ENCODE measurements around the gene AHCY. TPM values are rescaled to one million over a fixed set of nuclear protein-coding genes. Genes with fewer than 3 reads are reported as not detected.
"Not testable (repeated sequence)": the region's sequence is repeated elsewhere in the genome, so short reads cannot be mapped to it uniquely, and the experiment has no call there.

Gene AHCY
- total RNA-seq, 2 experiments from 2014 or later: 183 to 189 TPM

DNA sequence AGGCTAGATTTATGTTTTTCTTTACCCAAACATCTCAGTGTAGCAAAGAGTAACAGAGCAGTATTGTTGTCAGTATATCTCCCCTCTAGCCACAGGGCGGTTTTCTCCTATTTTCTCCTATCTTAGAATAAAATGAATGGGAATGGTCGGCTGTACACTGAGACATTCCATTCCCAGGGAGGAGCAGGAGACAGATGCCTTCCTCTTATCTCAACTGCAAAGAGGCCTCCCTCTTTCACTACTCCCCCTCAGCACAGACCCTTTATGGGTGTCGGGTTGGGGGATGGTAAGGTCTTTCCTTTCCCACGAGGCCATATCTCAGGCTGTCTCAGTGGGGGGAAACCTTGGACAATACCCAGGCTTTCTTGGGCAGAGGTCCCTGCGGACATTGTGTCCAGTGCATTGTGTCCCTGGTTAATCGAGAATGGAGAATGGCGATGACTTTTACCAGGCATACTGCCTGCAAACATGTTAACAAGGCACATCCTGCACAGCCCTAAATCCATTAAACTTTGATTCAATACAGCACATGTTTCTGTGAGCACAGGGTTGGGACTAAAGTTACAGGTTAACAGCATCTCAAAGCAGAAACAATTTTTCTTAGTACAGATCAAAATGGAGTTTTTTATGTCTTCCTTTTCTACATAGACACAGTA is 50.6 kb downstream of the AHCY start:
- CTCF ChIA-PET; POLR2A ChIA-PET; ATAC-seq; H3K9me3 Mint-ChIP-seq (ENCODE audit: low read depth); H3K27ac Mint-ChIP-seq; H3K36me3 Mint-ChIP-seq (ENCODE audit: low read depth); DNase-seq; H3K27me3 Mint-ChIP-seq; H3K4me3 Mint-ChIP-seq: not testable (repeated sequence)
- intact Hi-C loops (cut with DNase I, micrococcal nuclease): loop anchor here in 1 of 2 experiments (5.0 kb wide), 1 partner anchor 60 kb away; no protein-coding TSS in a partner anchor
- peaks cover 18% of the 10 kb centered on the region for H3K4me1 Mint-ChIP-seq

DNA sequence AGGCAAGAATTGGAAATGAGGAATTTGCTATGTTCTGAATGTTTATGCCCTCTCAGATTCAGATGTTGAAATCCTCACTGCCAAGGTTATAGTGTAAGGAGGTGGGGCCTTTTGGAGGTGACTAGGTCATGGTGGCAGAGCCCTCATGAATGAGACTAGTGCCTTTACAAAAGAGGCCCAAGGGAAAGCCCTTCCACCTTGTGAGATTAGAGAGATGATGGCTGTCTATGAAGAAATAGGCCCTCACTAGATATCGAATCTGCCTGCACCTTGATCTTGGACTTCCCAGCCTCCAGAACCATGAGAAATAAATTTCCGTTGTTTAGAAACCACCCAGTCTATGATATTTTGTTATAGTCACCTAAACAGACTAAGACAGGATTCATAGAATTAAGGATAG is 51.5 kb downstream of the AHCY start:
- intact Hi-C loops (cut with DNase I, micrococcal nuclease): loop anchor here in 1 of 2 experiments (5.0 kb wide), 1 partner anchor 59 kb away; no protein-coding TSS in a partner anchor
- Mint-ChIP-seq H3K9me3 (ENCODE audit: low read depth) (no peaks in the 10 kb centered on the region), H3K36me3 (ENCODE audit: low read depth) (no peaks in the 10 kb centered on the region), H3K4me3 (no peak overlapping the region), H3K4me1 (peaks cover 22% of the 10 kb centered on the region), H3K27ac (no peak overlapping the region), H3K27me3 (no peaks in the 10 kb centered on the region)
- DNase-seq (no peak), ATAC-seq (no peak)
- CTCF ChIA-PET: no interaction called here
- POLR2A ChIA-PET: no interaction called here

DNA sequence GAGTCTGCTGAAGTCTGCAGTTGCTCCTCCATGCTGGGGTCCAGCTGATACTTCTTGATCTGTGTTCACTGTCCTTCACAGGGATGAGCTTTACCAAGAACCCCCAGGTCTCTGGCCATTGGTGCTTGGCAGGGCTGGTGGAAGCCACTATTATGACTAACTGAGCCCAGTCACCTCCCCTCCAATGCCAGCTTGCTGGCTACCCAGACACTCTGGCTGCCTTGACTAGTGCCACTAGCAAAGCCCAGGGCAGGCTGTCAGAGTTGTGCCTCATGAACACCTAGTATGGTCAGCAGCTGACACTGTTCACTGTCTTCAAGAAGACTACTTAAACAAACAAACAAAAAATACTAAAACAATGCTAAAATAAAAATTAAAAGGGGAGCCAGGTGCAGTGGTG is 53.1 kb downstream of the AHCY start:
- POLR2A ChIA-PET: interaction anchor here (0.5 kb wide), 1 partner anchor 51 kb away, joined by 4 read pairs; no protein-coding TSS in a partner anchor
- H3K27me3 Mint-ChIP-seq: no peaks in the 10 kb centered on the region

DNA sequence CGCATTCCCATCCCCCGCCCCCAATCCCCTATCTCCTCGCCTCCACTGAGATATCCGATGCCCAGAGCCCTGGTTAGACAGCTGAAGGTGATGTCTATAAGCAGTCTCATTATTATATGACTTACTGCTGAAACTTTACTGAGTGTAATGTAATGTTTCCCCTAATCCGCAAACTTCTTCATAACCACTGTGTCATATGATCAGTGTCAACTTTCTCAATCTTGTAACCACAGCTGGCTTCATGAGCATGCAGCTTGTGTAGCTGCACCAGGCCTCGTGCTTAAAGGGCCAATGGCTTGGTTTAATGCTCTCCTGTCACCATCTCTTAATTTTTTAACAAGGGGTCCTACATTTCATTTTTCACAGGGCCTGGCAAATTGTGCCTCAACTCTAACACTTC is 53.9 kb downstream of the AHCY start:
- H3K9me3 Mint-ChIP-seq (ENCODE audit: low read depth): no peaks in the 10 kb centered on the region
- no peaks in the 10 kb centered on the region for H3K27me3 Mint-ChIP-seq
- ATAC-seq (peak; percentile 85), DNase-seq (peak; percentile 46)
- no peak overlapping the region for H3K4me3 Mint-ChIP-seq
- H3K27ac Mint-ChIP-seq: no peak overlapping the region
- POLR2A ChIA-PET: interaction anchor here (0.5 to 0.7 kb wide), 2 partner anchors 52 to 105 kb away, joined by 4 to 8 read pairs; no protein-coding TSS in a partner anchor
- intact Hi-C loops (cut with DNase I, micrococcal nuclease): no loop called here
- H3K36me3 Mint-ChIP-seq (ENCODE audit: low read depth): no peaks in the 10 kb centered on the region
- peaks cover 22% of the 10 kb centered on the region for H3K4me1 Mint-ChIP-seq
- CTCF ChIA-PET: interaction anchor here (0.7 to 2.3 kb wide), 2 partner anchors 8 to 945 kb away, joined by 3 to 7 read pairs; no protein-coding TSS in a partner anchor

More for the DNA sequence above, 53.1 kb downstream of the AHCY start:
- ATAC-seq (no peak), DNase-seq (no peak)
- Mint-ChIP-seq H3K4me1 (peaks cover 22% of the 10 kb centered on the region), H3K27ac (no peak overlapping the region), H3K9me3 (ENCODE audit: low read depth) (no peaks in the 10 kb centered on the region), H3K4me3 (no peak overlapping the region), H3K36me3 (ENCODE audit: low read depth) (no peaks in the 10 kb centered on the region)
- intact Hi-C loops (cut with DNase I, micrococcal nuclease): loop anchor here in 1 of 2 experiments (5.0 kb wide), 1 partner anchor 58 kb away; no protein-coding TSS in a partner anchor
- CTCF ChIA-PET: no interaction called here

DNA sequence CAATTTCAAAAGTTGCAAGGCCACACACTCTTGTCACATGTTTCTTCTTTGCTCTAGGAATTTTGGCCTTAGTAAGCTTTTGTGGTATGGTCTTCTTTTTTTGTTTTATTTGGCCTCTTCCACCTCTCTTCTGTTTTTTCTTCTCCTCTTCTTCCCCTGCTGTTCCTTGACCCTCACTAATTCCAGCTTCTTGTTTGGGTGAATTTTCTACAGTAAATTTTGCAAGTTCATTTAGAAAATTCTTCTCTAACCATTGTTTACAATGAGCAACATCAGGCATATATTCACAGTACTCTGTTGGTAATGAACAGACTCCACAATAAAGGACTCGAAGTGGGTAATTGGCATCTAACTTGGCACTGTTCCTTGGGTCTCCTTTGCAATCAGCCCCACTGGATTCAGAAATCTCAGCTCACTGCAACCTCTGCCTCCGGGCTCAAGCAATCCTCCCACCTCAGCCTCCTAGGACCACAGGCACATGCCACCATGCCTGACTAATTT is 57.0 kb downstream of the AHCY start:
- POLR2A ChIA-PET: no interaction called here
- intact Hi-C loops (cut with DNase I, micrococcal nuclease): no loop called here
- Mint-ChIP-seq H3K27ac (no peak overlapping the region), H3K4me3 (no peak overlapping the region), H3K36me3 (ENCODE audit: low read depth) (no peaks in the 10 kb centered on the region), H3K27me3 (no peaks in the 10 kb centered on the region), H3K4me1 (peaks cover 22% of the 10 kb centered on the region), H3K9me3 (ENCODE audit: low read depth) (no peaks in the 10 kb centered on the region)
- no peak for DNase-seq
- CTCF ChIA-PET: no interaction called here
- no peak for ATAC-seq

DNA sequence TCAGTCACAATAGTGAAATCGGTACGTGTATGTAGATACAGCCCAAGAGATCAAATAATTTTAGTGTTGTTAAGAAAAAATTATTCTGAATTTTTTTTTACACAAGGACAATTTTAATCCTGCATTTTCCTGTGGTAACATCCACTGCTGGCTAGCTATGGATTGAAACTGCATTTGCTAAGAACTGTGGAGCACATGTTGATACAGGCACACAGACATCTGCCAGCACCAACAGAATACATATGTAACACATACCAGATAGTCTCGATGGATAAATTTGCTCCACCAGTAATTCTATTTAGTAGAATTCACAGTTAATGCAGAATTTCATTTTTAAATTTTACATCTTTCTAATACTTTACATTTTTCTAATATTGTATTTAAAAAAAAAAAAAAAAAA is 59.8 kb downstream of the AHCY start:
- ChIA-PET CTCF (interaction anchor here (0.7 kb wide), 1 partner anchor 137 kb away, joined by 3 read pairs; no protein-coding TSS in a partner anchor), POLR2A (no interaction called here)
- no peak overlapping the region for H3K4me3 Mint-ChIP-seq
- intact Hi-C loops (cut with DNase I, micrococcal nuclease): no loop called here
- H3K36me3 Mint-ChIP-seq (ENCODE audit: low read depth): no peaks in the 10 kb centered on the region
- H3K27me3 Mint-ChIP-seq: no peaks in the 10 kb centered on the region
- H3K27ac Mint-ChIP-seq: no peak overlapping the region
- ATAC-seq (no peak), DNase-seq (no peak)
- H3K4me1 Mint-ChIP-seq: peaks cover 24% of the 10 kb centered on the region
- peaks cover 1% of the 10 kb centered on the region for H3K9me3 Mint-ChIP-seq (ENCODE audit: low read depth)

DNA sequence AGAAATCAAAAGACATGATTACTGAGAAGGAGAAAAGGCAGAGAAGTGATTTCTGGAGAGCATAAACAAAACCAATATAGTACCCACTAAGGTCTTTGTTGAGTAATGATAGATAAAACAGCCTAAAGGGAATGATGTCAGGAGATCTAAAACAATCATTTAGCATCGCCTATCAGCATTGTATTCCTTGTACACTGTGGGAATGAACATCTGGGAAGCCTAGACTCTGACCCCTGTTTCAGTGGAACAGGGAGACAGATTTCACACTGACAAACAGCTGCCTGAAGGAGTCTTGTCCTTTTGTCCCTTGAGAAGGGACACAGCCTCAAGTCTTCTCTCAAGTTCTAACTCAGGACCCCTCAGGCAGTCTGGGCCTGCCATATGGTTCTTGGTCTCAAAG is 60.3 kb downstream of the AHCY start:
- ATAC-seq: no peak
- Mint-ChIP-seq H3K4me3 (no peak overlapping the region), H3K4me1 (peaks cover 24% of the 10 kb centered on the region), H3K9me3 (ENCODE audit: low read depth) (peaks cover 6% of the 10 kb centered on the region), H3K27me3 (no peaks in the 10 kb centered on the region), H3K36me3 (ENCODE audit: low read depth) (no peaks in the 10 kb centered on the region), H3K27ac (no peak overlapping the region)
- CTCF ChIA-PET: interaction anchor here (0.7 to 1.1 kb wide), 2 partner anchors 10 to 136 kb away, joined by 3 read pairs; no protein-coding TSS in a partner anchor
- POLR2A ChIA-PET: no interaction called here
- intact Hi-C loops (cut with DNase I, micrococcal nuclease): no loop called here
- no peak for DNase-seq

DNA sequence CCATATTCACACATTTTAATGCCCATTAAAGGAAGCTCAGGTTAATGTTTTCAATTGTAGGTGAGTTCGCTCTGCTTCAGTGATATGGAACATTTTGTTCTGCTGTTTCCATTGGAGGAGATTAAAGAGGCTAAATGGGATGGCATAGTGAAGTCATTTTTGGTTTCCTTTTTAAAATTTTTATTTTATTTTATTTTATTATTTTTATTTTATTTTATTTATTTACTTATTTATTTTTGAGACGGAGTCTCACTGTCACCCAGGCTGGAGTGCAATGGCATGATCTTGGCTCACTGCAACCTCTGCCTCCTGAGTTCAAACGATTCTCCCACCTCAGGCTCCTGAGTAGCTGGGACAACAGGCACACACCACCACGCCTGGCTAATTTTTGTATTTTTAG is 61.1 kb downstream of the AHCY start:
- H3K36me3 Mint-ChIP-seq (ENCODE audit: low read depth); H3K9me3 Mint-ChIP-seq (ENCODE audit: low read depth); DNase-seq; POLR2A ChIA-PET; ATAC-seq; H3K4me3 Mint-ChIP-seq; H3K27me3 Mint-ChIP-seq; intact Hi-C loops (cut with DNase I, micrococcal nuclease); H3K27ac Mint-ChIP-seq: not testable (repeated sequence)
- peaks cover 19% of the 10 kb centered on the region for H3K4me1 Mint-ChIP-seq
- CTCF ChIA-PET: interaction anchor here (1.0 to 1.1 kb wide), 2 partner anchors 9 to 71 kb away, joined by 3 read pairs; no protein-coding TSS in a partner anchor

DNA sequence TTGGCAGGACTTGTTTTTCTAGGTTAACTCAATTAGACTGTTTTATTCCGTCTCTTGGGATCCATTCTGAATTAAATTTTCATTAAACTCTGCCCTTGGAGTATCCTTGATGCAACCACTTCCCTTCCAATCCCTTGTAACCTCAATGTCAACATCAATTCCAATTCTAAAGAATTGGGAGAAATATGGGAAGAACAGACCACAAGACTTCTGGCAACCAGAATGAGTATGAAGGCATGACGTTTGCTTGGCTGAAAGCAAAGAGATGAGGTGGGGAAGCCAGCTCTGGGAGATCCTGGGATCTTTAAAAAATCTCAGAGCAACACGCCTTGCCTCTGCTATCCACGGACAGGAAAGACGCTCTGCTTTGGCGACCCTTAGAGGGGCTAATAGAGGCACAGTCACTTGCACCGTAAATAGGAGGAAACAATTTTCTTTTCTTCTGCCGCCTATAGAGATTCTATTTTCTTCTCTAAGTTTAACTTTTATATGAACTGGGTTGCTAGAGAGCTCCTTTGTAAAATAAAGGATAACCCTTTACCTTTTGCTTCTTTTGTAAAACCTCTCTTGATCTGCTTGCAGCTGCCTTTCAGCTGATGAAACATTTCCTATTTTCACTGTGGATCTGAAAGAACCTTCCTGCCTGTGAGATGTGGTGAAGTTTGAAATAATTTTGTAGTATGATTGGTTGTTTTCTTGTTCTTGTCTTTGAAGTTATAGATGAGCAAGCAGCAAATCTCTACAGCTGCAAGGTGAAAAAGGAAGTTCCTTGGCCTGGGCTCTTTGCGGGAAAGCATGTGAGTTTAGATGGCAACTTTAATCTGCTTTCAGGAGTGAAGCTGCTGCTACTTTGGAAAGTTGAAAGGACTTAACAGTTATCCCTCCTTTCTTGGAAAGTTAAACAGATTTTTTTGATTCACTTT is 62.2 kb downstream of the AHCY start, which contains the start of gene ASIP:
ASIP (plus strand) TSS at position 731 of the 923 bp plus-strand sequence. CDS start 18,952 bp downstream, outside the sequence.
- DNase-seq (peak; percentile 26), ATAC-seq (peak; percentile 68)
- no peak within 1 kb of the TSS for H3K4me3 Mint-ChIP-seq
- CTCF ChIA-PET: interaction anchor here (0.7 to 1.5 kb wide), 6 partner anchors 9 to 105 kb away, joined by 3 to 5 read pairs (median 3); no protein-coding TSS in a partner anchor
- POLR2A ChIA-PET: interaction anchor here (0.6 kb wide), 1 partner anchor 539 kb away, joined by 6 read pairs; no protein-coding TSS in a partner anchor
- no peaks in the 10 kb centered on the region for H3K27me3 Mint-ChIP-seq
- intact Hi-C loops (cut with DNase I, micrococcal nuclease): no loop called here
- H3K27ac Mint-ChIP-seq: peak within 1 kb of the TSS; percentile 5
- peaks cover 19% of the 10 kb centered on the region for H3K4me1 Mint-ChIP-seq
- no peaks in the 10 kb centered on the region for H3K36me3 Mint-ChIP-seq (ENCODE audit: low read depth)
- H3K9me3 Mint-ChIP-seq (ENCODE audit: low read depth): peaks cover 10% of the 10 kb centered on the region

DNA sequence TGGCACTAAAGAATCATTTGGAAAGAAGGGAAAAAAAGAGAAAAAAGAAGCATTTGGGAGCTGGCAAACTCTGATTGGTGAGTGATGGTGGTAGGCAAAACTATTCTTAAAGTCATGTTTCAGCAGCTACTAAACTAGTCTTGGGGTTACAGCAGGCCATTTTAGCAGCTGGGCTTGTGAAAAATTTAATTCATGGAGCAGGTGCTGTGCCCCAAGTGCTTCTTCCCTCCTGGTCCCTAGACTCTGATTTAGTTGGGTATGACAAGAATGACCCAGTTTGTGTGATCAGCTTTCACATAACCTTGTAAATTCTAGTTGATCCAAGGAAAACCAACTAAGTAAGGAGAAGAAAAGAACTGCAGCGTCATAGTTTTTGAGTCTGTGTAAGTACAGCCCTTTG is 63.0 kb downstream of the AHCY start:
- Mint-ChIP-seq H3K9me3 (ENCODE audit: low read depth) (peaks cover 10% of the 10 kb centered on the region), H3K4me3 (no peak overlapping the region), H3K27ac (no peak overlapping the region), H3K36me3 (ENCODE audit: low read depth) (no peaks in the 10 kb centered on the region), H3K27me3 (no peaks in the 10 kb centered on the region), H3K4me1 (peaks cover 19% of the 10 kb centered on the region)
- POLR2A ChIA-PET: interaction anchor here (0.5 kb wide), 1 partner anchor 520 kb away, joined by 3 read pairs; the partner anchor contains the start of gene PXMP4
- intact Hi-C loops (cut with DNase I, micrococcal nuclease): no loop called here
- CTCF ChIA-PET: interaction anchor here (0.7 to 1.5 kb wide), 4 partner anchors 8 to 106 kb away, joined by 3 to 5 read pairs (median 4); no protein-coding TSS in a partner anchor
- DNase-seq: no peak
- ATAC-seq: no peak

DNA sequence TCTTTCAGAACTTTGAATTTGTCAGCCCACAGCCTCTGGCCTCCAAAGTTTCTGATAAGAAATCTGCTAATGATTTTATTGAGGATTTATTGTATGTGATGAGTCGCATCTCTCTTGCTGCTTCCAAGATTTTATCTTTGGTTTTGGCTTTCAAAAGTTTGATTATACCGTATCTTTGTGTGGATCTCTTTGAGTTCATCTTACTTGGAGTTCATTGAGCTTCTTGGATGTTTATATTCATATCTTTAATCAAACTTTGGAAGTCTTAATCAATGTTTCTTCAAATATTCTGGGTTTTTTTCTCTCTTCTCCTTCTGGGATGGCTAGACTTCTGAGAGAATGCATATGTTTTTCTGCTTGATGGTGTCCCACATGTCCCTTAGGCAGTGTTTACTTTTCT is 65.2 kb downstream of the AHCY start:
- no peak overlapping the region for H3K4me3 Mint-ChIP-seq
- H3K36me3 Mint-ChIP-seq (ENCODE audit: low read depth): no peaks in the 10 kb centered on the region
- no peak for DNase-seq
- intact Hi-C loops (cut with DNase I, micrococcal nuclease): no loop called here
- H3K4me1 Mint-ChIP-seq: peaks cover 19% of the 10 kb centered on the region
- POLR2A ChIA-PET: no interaction called here
- ATAC-seq: no peak
- CTCF ChIA-PET: interaction anchor here (0.7 kb wide), 1 partner anchor 307 kb away, joined by 3 read pairs; no protein-coding TSS in a partner anchor
- peaks cover 10% of the 10 kb centered on the region for H3K9me3 Mint-ChIP-seq (ENCODE audit: low read depth)
- H3K27ac Mint-ChIP-seq: no peak overlapping the region
- no peaks in the 10 kb centered on the region for H3K27me3 Mint-ChIP-seq

Data from activated CD4-positive, alpha-beta T cell treated with anti-CD3 and anti-CD28 coated beads for 36 hours (primary cell).